COLO668 (cell line): Measurements from ENCODE around the gene ANKRD23.
A peak's percentile ranks its signal among the peaks of the same experiment; 100 is the strongest.
"Not testable (repeated sequence)": the region's sequence is repeated elsewhere in the genome, so short reads cannot be mapped to it uniquely, and the experiment has no call there.

Experiments
- DNase-seq: peaks from one replicate; lab custom pipeline; 2025; ENCODE audit not compliant: unreplicated experiment; lab: John Stamatoyannopoulos, UW

ANKRD23 gene

DNA sequence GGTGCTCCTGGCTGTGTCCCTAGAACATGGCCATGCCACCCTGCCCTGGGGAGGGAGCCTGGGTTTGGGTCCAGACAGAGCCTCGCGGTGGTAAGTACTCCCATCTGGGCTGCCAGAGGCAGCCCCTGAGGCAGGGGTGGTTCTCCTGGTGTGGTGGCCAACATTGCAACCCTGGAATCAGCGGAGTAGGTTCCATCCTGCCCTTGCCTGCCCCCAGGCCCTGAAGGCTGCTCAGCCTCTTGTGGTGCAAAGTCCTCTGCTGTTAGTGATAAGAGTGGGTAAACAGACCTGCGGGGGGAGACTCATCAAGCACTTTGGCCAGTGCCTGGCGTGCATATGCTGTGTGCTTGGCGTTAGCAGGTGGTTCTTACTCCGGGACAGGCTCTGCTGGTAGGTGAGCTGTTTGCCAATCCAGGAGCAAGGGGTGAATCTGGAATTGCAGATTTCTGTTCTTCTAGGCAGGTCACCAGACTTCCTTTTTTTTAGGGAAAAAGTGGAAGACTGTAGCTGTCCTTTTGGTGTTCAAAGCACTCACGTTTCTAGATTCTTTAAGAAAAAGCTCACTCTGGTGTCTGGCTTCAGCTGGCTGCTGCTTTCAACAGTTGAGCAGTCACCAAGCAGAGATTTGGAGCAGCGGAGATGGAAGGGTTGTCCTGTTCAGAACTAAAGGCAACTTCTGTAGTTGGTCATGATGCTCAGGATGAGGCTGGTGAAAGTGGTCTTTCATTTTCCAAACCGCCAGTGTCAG, 24.5 kb downstream of the ANKRD23 start:
- DNase-seq = peak; percentile 87

- DNase-seq = no peak
Observed at GRCh38 chr2:96817882-96818281, 25.9 kb downstream of the ANKRD23 start.

GRCh38 chr2:96816836-96817702, 26.8 kb downstream of the ANKRD23 start:
- no peak for DNase-seq

GRCh38 chr2:96816127-96816835, 27.5 kb downstream of the ANKRD23 start, which contains the start of gene CNNM3:
CNNM3 (plus strand) TSS chr2:96816268; CDS start chr2:96816278, 10 bp downstream.
- DNase-seq = peak; percentile 97

DNA sequence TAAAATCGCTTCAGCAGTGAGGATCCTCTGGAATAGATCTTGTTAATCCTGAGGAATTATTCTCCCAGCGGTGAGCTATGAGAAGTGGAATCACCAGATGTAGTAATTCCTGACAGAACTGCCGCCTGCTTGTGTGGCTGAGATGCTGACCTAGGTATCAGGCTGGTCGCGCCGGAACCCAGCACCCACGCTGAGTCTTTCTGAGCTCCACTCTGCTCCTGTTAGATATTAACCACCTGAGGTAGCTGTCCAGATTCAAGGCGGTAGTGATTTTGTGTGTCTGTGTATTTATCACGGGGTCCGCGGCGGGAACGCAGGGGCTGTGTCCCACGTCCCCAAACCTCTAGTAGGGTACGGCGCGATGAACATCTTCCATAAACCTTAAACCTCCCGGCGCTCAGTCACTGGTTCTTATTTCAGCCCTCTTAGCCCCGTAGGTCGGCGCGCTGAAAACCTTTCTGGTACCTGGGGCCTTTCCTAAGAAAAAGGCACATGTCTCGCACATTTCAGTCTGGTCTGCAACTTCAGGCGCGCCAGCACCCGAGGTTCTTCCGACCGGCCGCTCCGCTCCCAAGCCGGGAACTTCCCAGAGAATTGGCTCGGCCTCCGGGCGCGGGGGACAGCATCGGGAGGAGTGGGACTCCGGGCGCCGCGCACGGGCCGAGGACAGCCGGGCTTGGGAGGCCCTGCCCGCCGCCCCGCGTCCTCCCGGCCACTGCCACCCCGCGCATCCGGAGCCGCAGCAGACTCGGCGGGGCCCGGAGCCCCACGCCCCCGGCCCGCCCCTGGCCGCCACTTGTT, 28.3 kb downstream of the ANKRD23 start:
- DNase-seq = peak; percentile 27

DNA sequence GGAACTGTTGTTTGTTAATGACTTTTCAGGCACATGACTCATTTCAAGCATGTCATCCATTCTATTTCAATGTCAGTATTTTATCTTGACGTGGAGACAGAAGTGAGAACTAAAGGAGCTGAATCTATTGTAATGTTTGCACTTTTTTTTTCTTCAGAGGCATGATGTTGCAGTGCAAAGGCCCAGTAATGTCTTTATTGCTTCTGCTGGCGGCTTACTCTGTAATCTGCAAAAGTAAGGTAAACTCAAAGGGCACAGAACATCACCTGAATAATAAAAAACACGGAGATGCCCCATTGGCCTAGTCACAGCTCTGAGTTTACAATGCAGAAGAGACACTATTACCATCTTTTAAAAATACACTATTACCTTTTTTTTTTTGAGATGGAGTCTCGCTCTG, 30.2 kb downstream of the ANKRD23 start:
- no peak for DNase-seq

GRCh38 chr2:96811917-96812316, 31.9 kb downstream of the ANKRD23 start:
- no peak for DNase-seq

DNA sequence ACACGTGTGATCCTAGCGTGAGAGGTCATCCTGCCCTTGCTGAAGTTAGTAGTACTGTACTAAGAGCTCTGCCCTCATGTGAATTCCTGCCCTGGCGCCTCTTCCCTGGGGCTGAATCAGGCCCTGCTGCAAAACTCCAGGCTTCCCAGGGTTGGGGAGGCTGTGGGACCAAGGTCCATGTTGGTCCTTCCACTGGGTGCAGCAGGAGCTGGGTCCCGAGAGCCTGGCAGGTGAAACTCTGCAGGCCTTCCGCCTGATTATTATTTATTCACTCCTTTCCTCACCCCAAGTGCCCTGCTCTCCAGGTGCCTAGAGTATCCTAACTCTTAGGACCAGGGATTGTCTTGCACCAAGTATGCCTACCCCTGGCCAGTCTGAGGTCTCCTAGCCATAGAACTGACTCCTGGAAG, 33.0 kb downstream of the ANKRD23 start:
- DNase-seq = no peak

DNA sequence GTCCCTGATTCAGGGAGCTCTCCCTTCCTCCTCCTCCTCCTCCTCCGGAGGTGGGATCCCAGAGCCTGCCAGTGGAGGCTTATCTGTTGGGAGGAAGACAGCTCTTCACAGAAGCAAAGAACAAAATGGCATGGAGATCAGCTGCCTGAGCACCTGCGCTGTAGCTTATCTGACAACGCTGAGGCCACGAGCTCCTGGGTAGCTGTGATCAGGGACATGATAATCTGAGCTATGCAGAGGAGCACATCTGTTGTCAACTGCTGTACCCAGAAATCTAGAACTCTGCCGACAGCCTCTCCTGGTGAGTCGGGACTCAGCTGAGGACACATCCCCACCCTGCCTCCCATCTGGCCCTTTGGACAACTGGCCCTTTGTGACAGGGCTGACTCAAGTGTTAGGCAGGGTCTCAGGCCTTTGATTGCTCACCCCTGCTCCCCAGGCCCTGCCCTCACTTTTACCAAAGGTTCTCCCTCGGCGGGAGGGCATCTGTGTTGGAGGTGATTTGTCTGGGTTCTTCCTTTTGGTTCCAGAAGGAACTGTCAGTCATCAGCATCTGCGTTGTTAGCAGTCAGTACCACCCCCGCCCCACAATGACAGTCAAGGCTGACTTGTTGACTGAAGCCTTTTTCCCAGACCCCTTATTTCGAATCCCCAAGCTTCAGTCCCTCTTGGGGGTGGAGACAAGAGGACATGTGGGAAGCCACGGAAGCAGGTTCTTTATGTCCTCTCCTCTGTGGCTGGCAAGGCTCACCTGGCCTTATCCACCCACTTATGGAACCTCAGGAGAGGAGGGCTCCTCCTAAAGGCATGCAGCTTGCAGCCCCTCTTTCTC, 33.7 kb downstream of the ANKRD23 start:
- no peak for DNase-seq

- DNase-seq = no peak
Observed at GRCh38 chr2:96809216-96809882, 34.5 kb downstream of the ANKRD23 start.

DNA sequence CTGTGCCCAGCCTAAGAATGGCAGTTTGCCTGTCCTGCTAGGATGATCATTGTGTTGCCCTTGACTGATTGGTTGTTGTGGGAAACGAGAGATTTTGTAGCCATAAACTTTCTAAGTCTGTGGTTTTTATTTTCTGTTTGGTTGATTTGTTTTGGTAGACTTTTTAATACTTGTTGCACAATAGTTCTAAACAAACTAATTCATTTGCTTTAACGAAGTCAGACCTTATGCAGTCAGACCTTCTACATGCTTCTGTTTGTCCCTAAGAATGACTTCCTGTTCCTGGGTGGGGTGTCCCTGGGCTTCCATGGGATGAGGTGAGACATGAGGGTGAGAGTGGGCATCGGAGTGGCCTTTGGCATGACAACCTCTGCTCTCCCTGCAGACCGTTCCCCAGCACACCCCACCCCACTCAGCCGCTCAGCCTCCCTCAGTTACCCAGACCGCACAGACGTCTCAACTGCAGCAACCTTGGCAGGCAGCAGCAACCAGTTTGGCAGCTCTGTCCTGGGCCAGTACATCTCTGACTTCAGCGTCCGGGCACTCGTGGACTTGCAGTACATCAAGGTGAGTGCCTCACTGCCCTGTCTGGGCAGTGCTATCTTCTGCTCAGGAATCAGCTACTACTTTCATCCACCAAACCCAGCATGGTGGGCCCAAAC, 35.5 kb downstream of the ANKRD23 start:
- DNase-seq = no peak

DNA sequence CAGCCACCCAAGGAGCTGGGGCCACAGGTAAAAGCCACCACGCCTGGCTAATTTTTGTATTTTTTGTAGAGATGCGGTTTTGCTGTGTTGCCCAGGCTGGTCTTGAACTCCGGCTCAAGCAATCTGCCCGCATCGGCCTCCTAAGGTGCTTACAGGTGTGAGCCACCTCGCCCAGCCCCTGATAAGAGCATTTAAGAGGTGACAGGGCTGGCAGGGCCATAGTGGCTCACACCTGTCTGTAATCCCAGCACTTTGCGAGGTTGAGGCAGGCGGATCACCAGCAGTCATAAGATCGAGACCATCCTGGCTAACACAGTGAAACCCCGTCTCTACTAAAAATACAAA, 36.7 kb downstream of the ANKRD23 start:
- DNase-seq = no peak

- no peak for DNase-seq
Observed at GRCh38 chr2:96806468-96807126, 37.2 kb downstream of the ANKRD23 start.

- not testable (repeated sequence) for DNase-seq
Observed at GRCh38 chr2:96805946-96806345, 37.9 kb downstream of the ANKRD23 start.

DNA sequence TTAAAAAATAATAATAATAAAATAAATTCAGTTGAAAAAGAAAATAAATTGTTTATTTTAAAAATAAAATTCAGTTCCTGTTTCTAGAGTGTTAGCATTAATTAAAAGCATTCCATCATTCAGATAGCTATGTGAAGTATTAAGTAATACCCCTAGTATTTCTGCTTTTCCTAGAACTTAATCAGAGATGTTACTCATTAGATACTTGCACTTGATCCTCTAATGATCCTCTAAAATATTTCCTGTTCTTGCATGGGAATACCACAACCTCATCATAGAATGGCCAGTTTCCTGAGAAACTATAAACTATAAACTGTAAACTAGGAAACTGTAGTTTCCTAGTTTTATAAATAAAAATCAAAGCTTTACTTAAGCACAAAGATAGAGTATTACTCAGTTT, 38.8 kb downstream of the ANKRD23 start:
- no peak for DNase-seq

DNA sequence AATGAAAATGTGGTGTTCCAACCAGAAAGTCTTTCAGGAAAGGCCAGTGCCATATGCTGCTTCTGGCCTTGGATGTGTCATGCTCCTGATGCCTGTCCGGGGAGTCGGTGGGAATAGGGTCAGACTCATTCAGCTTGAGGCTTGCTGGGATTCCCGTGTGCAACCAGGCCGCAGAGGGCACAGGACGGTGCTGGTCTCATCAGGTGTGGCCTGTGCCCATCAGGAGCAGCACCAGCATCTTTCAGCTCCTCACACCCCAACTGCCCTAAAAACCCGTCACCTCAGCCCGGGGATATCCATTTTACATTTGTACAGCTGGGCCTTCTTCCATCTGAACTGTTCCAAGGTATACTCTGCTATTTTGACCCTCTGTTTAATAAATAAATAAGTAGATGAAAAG, 41.1 kb downstream of the ANKRD23 start:
- no peak for DNase-seq

GRCh38 chr2:96801786-96802595, 41.8 kb downstream of the ANKRD23 start:
- DNase-seq = no peak
